Astrocyte of the cerebellum (primary cell): ENCODE results near the gene HBM.
"Not testable (repeated sequence)": the region's sequence is repeated elsewhere in the genome, so short reads cannot be mapped to it uniquely, and the experiment has no call there.

Experiments used
- DNase-seq: peaks from one replicate; pipeline ENCODE4 v3.0.0-alpha.2; 2011; ENCODE audit warnings: low read depth
- H3K4me3 ChIP-seq: 2 replicates; pipeline ENCODE4 v1.5.1; 2011; ENCODE audit warnings: mild to moderate bottlenecking, low read depth, low read length, moderate library complexity
- in situ Hi-C: cut with HindIII; loops from 2 replicates; pipeline ENCODE4 v1.10.0; 2017; ENCODE audit warnings: low sequenced_read_pairs
- TF ChIP-seq, protein P1 (sequence below): IDR thresholded peaks from 2 replicates; pipeline ENCODE4 v1.5.1; 2012; ENCODE audit warnings: low read length, low read depth, moderate library complexity, mild to moderate bottlenecking; ENCODE audit errors: missing control alignments

HBM gene

GRCh38 chr16:200388-200787 is 34.6 kb downstream of the HBM start:
- DNase-seq, result no peak
- H3K4me3 ChIP-seq, result no peak overlapping the region
- in situ Hi-C loops, result no loop called here
- TF ChIP-seq, protein P1, sequence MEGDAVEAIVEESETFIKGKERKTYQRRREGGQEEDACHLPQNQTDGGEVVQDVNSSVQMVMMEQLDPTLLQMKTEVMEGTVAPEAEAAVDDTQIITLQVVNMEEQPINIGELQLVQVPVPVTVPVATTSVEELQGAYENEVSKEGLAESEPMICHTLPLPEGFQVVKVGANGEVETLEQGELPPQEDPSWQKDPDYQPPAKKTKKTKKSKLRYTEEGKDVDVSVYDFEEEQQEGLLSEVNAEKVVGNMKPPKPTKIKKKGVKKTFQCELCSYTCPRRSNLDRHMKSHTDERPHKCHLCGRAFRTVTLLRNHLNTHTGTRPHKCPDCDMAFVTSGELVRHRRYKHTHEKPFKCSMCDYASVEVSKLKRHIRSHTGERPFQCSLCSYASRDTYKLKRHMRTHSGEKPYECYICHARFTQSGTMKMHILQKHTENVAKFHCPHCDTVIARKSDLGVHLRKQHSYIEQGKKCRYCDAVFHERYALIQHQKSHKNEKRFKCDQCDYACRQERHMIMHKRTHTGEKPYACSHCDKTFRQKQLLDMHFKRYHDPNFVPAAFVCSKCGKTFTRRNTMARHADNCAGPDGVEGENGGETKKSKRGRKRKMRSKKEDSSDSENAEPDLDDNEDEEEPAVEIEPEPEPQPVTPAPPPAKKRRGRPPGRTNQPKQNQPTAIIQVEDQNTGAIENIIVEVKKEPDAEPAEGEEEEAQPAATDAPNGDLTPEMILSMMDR, result no peak

- no peak overlapping the region for H3K4me3 ChIP-seq
- TF ChIP-seq, protein P1, result no peak
- no peak for DNase-seq
- in situ Hi-C loops, result no loop called here
These were observed 37.5 kb downstream of the HBM start for GRCh38 chr16:203246-203645.

- DNase-seq, H3K4me3 ChIP-seq, in situ Hi-C loops: not testable (repeated sequence)
These were observed 38.3 kb downstream of the HBM start for GRCh38 chr16:204046-204445.

- in situ Hi-C loops, DNase-seq, H3K4me3 ChIP-seq: not testable (repeated sequence)
These were observed 43.6 kb downstream of the HBM start for GRCh38 chr16:209359-209758.

- DNase-seq, in situ Hi-C loops, H3K4me3 ChIP-seq: not testable (repeated sequence)
These were observed 45.9 kb downstream of the HBM start for GRCh38 chr16:211631-212180.

DNA sequence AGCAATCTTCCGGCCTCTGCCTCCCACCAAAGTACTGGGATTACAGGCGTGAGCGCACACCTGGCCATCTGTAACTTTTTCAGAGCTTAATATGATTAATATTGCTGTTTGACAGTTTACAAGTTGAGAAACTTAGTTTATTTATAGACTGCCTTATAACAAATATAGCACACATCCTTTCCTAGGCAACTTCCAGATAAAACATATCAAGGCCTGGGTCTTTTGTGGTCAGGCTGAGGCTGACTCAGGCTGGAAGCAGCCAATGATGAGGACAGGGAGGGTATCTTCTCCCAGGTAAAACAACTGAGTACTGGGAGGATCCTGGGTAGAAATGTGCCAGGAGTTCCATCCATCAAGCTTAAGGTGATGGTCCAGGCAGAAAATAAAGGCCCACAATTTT is 47.2 kb downstream of the HBM start:
- no peak for DNase-seq

More for the DNA sequence above, 47.2 kb downstream of the HBM start:
- TF ChIP-seq, protein P1, result no peak
- no peak overlapping the region for H3K4me3 ChIP-seq
- in situ Hi-C loops, result no loop called here
